Measurements from ENCODE around the gene SCUBE1. TPM values are rescaled to one million over a fixed set of nuclear protein-coding genes. Genes with fewer than 3 reads are reported as not detected.

The SCUBE1 gene
- total RNA-seq, 1 donor from 2014 or later: 0.91 TPM

DNA sequence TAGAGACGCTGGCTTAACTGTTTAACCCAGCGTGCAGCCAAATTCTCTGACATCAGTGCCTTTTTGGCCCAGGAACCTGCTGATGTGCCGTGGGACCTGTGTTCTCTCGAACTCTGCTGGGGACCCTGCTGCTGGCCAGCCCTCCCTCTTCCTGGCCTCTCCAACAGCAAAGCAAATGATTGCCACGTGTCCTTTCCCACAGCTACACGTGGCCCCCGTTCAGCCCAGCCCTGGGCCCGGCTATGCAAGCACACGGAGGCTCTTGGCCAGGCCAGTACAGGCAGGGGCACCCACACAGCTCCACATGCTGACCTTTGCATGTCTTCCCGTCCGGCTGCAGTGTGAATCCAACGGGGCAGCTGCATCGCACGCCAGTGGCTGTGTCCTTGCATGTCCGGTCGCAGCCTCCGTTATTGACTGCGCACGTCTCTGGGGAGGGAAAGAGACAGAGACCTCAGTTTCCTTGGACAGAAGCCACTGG lies 104.6 kb downstream of the SCUBE1 start:
- Mint-ChIP-seq H3K4me3 (ENCODE audit: unreplicated experiment) (no peak overlapping the region), H3K27ac (ENCODE audit: unreplicated experiment) (no peak overlapping the region), H3K4me1 (ENCODE audit: unreplicated experiment) (peaks cover under 1% of the 10 kb centered on the region), H3K36me3 (ENCODE audit: unreplicated experiment) (no peaks in the 10 kb centered on the region), H3K9me3 (ENCODE audit: unreplicated experiment) (no peaks in the 10 kb centered on the region), H3K27me3 (ENCODE audit: unreplicated experiment) (peaks cover 22% of the 10 kb centered on the region)
- TF ChIP-seq, protein P1, sequence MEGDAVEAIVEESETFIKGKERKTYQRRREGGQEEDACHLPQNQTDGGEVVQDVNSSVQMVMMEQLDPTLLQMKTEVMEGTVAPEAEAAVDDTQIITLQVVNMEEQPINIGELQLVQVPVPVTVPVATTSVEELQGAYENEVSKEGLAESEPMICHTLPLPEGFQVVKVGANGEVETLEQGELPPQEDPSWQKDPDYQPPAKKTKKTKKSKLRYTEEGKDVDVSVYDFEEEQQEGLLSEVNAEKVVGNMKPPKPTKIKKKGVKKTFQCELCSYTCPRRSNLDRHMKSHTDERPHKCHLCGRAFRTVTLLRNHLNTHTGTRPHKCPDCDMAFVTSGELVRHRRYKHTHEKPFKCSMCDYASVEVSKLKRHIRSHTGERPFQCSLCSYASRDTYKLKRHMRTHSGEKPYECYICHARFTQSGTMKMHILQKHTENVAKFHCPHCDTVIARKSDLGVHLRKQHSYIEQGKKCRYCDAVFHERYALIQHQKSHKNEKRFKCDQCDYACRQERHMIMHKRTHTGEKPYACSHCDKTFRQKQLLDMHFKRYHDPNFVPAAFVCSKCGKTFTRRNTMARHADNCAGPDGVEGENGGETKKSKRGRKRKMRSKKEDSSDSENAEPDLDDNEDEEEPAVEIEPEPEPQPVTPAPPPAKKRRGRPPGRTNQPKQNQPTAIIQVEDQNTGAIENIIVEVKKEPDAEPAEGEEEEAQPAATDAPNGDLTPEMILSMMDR (IDR thresholded peaks at IDR 0.05): no peak
- DNase-seq (ENCODE audit: extremely low spot score, unreplicated experiment): no peak

DNA sequence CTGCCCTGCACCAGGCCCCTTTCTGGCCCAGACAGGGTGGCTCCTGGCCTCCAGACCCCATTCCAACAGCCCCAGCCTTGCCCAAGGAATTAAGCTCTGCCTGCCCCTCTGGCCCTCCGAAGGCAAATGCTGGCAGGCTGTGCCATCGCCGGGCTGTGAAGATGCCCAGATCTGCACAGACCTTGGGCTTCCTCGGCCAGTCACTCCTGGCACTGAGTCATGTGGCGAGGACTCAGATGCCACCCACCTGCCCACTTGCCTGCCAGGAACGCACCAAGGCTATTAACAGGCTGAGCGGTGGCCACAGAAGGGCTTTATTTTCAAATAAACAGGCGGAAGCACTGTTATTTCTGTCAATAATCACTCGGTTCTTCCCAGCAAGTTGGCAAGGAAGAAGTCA lies 105.9 kb downstream of the SCUBE1 start:
- DNase-seq (ENCODE audit: extremely low spot score, unreplicated experiment): no peak
- H3K36me3 Mint-ChIP-seq (ENCODE audit: unreplicated experiment): no peaks in the 10 kb centered on the region
- no peaks in the 10 kb centered on the region for H3K9me3 Mint-ChIP-seq (ENCODE audit: unreplicated experiment)
- H3K27ac Mint-ChIP-seq (ENCODE audit: unreplicated experiment): no peak overlapping the region
- H3K4me3 Mint-ChIP-seq (ENCODE audit: unreplicated experiment): no peak overlapping the region
- peaks cover 26% of the 10 kb centered on the region for H3K27me3 Mint-ChIP-seq (ENCODE audit: unreplicated experiment)
- H3K4me1 Mint-ChIP-seq (ENCODE audit: unreplicated experiment): peaks cover 13% of the 10 kb centered on the region
- TF ChIP-seq, protein P1 (IDR thresholded peaks at IDR 0.05): no peak

DNA sequence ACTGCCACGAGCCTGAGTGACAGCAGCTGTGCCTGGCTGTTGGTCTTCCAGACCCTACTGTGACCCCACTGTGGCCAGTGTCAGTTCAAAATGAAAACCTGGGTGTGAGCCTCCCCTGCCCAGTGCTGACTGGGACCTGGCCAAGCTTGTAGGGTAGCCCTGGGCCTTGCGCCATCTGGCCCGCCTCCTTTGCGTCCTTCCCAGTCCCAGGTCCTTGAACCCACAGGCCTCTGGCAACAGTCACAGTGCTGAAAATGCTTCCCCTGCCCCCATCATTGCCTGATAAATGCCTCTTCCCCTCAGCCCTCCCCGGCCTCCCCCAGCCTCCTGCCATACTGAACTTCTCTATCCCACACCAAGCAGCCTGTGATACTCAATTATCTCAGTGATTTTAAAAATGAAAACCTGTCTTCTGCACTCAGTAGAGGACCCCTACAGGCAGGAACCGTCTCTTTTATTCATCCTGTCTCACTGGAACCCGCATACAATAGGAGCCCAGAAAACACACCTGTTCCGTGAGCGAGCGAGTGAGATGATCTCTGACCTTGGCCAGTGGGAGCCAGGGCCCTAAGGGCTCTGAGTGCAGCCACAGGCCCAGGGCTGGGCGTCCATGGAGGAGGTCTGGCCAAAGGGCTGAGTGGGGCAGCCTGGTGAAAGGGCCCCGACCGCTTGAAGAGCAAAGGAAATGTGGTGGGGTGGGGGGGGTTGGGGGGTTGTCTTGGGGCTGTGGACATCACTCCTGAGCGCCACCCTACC lies 106.6 kb downstream of the SCUBE1 start:
- DNase-seq (ENCODE audit: extremely low spot score, unreplicated experiment): no peak
- peaks cover 26% of the 10 kb centered on the region for H3K27me3 Mint-ChIP-seq (ENCODE audit: unreplicated experiment)
- TF ChIP-seq, protein P1 (IDR thresholded peaks at IDR 0.05): no peak
- H3K4me3 Mint-ChIP-seq (ENCODE audit: unreplicated experiment): no peak overlapping the region
- no peaks in the 10 kb centered on the region for H3K9me3 Mint-ChIP-seq (ENCODE audit: unreplicated experiment)
- no peaks in the 10 kb centered on the region for H3K36me3 Mint-ChIP-seq (ENCODE audit: unreplicated experiment)
- H3K4me1 Mint-ChIP-seq (ENCODE audit: unreplicated experiment): peaks cover 13% of the 10 kb centered on the region
- no peak overlapping the region for H3K27ac Mint-ChIP-seq (ENCODE audit: unreplicated experiment)

DNA sequence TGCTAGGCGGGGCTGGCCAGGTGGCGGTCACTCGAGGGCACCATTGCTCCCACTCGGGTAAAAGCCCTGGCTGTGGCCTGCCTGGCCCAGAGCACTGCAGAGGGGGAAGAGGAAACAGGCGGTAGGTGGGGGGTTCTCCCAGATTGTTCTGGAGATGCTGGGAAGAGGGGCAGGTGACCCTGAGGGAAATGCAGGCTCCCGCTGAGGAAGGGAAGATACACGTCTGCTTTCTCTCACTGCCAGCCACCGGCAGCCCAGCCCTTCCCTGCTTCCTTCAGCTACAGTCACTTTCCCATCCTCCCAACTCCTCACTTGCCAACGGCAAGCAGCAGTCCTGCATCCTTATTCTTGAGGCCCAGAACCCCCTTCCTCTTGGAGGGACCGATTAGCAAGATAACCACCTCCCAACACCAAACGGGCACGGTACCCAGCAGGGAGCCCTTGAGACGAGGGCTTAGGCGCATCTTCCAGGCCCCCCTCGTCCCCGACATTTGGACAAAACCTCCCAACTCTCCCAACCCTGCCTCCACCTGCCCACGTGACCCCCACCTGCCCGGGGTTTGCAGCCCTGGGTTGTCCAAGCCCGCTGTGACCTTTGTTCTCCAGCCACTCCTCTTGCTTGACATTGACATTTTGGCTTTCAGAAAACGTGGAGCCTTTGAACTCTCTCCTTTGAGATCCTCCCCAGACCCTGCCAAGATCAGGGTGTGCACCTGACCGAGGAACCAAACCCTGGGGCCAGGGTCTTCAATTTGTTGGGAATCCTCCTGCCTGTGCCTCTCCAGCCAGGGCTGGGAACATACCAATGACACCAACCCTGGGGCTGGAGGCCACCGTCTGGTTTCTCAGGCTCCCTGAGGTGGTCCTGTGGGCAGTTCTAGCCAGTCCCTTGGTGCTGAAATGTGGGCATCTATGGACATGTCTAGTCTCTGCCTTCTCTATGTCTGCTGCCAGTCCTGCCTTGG lies 107.4 kb downstream of the SCUBE1 start:
- TF ChIP-seq, protein P1 (IDR thresholded peaks at IDR 0.05): no peak
- Mint-ChIP-seq H3K9me3 (ENCODE audit: unreplicated experiment) (no peaks in the 10 kb centered on the region), H3K4me3 (ENCODE audit: unreplicated experiment) (no peak overlapping the region), H3K4me1 (ENCODE audit: unreplicated experiment) (peaks cover 17% of the 10 kb centered on the region), H3K27me3 (ENCODE audit: unreplicated experiment) (peaks cover 26% of the 10 kb centered on the region), H3K36me3 (ENCODE audit: unreplicated experiment) (no peaks in the 10 kb centered on the region), H3K27ac (ENCODE audit: unreplicated experiment) (no peak overlapping the region)
- DNase-seq (ENCODE audit: extremely low spot score, unreplicated experiment): no peak
